22Rv1 (cell line): ENCODE measurements around the gene HTRA3.

Source experiments
- CTCF ChIP-seq: fragments of 450-650 bp; IDR thresholded peaks from 2 replicates; pipeline ENCODE4 v1.5.1; 2017; ENCODE audit warnings: mild to moderate bottlenecking
- ZFX ChIP-seq: fragments of 450-650 bp; IDR thresholded peaks from 2 replicates; pipeline ENCODE4 v1.6.1; 2017; ENCODE audit warnings: antibody characterized with exemption, borderline replicate concordance

DNA sequence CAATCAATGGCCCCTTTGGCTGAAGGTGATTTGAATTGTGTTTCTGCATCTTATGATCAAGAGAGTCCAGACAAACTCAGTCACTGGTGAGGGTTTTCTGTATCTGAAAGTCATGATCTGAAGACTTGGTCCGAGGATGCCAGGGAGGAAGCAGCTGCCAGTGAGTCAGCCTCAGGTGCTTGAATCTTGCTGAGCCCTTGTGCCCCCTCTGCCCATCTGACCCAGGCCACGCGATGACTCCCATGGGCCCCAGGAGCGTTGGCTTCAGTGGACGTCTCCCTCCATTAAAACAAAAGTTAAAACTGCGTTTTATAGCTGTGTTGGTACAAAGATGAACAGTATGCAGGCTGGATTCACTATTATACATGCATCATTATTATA lies 62.0 kb downstream of the HTRA3 start:
- TF ChIP-seq CTCF (no peak), ZFX (no peak)
